Endodermal cell (in vitro differentiated cells): Measurements from ENCODE around the gene TMEM202. TPM values are rescaled to one million over a fixed set of nuclear protein-coding genes. Genes with fewer than 3 reads are reported as not detected.

Source experiments
- DNase-seq: peaks from one replicate; pipeline ENCODE4 v3.0.0-alpha.2; 2017
- H3K27ac ChIP-seq: 2 replicates; pipeline ENCODE4 v1.5.1; 2013; ENCODE audit warnings: mild to moderate bottlenecking, low read depth, low read length, moderate library complexity
- H3K27me3 ChIP-seq: 2 replicates; pipeline ENCODE4 v1.6.1; 2013; ENCODE audit warnings: mild to moderate bottlenecking, low read length, moderate library complexity; ENCODE audit not compliant: insufficient read depth, control insufficient read depth, poor library complexity, severe bottlenecking
- H3K36me3 ChIP-seq: 2 replicates; pipeline ENCODE4 v1.7.0; 2013; ENCODE audit warnings: mild to moderate bottlenecking, low read length, moderate library complexity; ENCODE audit not compliant: control insufficient read depth, insufficient read depth
- H3K4me1 ChIP-seq: one replicate; pipeline ENCODE4 v1.7.0; 2013; ENCODE audit warnings: low read length; ENCODE audit not compliant: control insufficient read depth, insufficient read depth
- H3K4me3 ChIP-seq: 2 replicates; pipeline ENCODE4 v1.5.1; 2013; ENCODE audit warnings: mild to moderate bottlenecking, low read length, moderate library complexity
- H3K9ac ChIP-seq: 2 replicates; pipeline ENCODE4 v1.6.1; 2013; ENCODE audit warnings: mild to moderate bottlenecking, low read length, moderate library complexity; ENCODE audit not compliant: poor library complexity, severe bottlenecking; ENCODE audit errors: extremely low read depth
- H3K9me3 ChIP-seq: 2 replicates; pipeline ENCODE4 v1.6.1; 2013; ENCODE audit warnings: mild to moderate bottlenecking, low read length, moderate library complexity; ENCODE audit not compliant: control insufficient read depth
- H3K27ac Mint-ChIP-seq: 2 replicates; pipeline ENCODE4 v1.8.0; 2020; ENCODE audit warnings: mixed read lengths
- H3K27me3 Mint-ChIP-seq: 2 replicates; pipeline ENCODE4 v1.8.0; 2021; ENCODE audit warnings: mild to moderate bottlenecking, mixed read lengths; ENCODE audit not compliant: insufficient read depth
- H3K36me3 Mint-ChIP-seq: 2 replicates; pipeline ENCODE4 v1.8.0; 2020; ENCODE audit warnings: low read depth, mixed read lengths
- H3K4me1 Mint-ChIP-seq: 2 replicates; pipeline ENCODE4 v1.8.0; 2020; ENCODE audit warnings: mixed read lengths
- H3K4me3 Mint-ChIP-seq: 2 replicates; pipeline ENCODE4 v1.8.0; 2020; ENCODE audit warnings: mild to moderate bottlenecking, moderate library complexity, mixed read lengths
- H3K9me3 Mint-ChIP-seq: 2 replicates; pipeline ENCODE4 v1.8.0; 2020; ENCODE audit warnings: mild to moderate bottlenecking, mixed read lengths
- CTCF ChIP-seq: fragments of 200-600 bp; sonication (generic); conservative IDR thresholded peaks from 2 replicates; pipeline ENCODE4 v1.5.0; 2021; ENCODE audit warnings: antibody characterized with exemption, mild to moderate bottlenecking
- WGBS, 2 experiments: methylation state at CpG; one replicate each; pipeline versions ENCODE4 v1.1.5 to v1.1.7; 2013; ENCODE audit warnings: missing lambda C conversion rate in 2 of 2, mixed read lengths in 1 of 2; ENCODE audit not compliant: insufficient coverage in 1 of 2, insufficient read length in 1 of 2; 5-methylcytosine and 5-hydroxymethylcytosine counted together
- total RNA-seq, 2 donors: library from RNA; stranded (reverse); fragmentation: NEBNext Ultra II Directional in 1 of 2; extraction: Animal tissue kit (Norgen Biotek cat#: 25700) in 1 of 2; gene quantifications; 2 replicates in 1 of 2; 3 replicates in 1 of 2; pipeline ENCODE4 v1.2.1, GENCODE V29; 2021

The TMEM202 gene
- total RNA-seq, 2 donors from 2014 or later = not detected

DNA sequence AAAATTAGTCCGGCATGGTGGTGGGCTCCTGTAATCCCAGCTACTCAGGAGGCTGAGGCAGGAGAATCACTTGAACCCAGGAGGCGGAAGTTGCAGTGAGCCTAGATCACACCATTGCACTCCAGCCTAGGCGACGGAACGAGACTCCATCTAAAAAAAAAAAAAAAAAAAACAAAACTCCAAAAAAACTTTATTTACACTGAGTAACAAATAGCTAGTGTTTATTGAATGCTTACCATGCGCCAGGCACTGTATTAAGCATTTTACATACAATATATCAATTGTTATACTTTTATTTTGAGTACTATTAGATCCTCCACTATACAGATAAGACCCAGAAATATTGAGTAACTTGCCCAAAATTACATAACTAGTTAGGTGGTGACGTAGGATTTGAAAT, 58.6 kb downstream of the TMEM202 start:
- Mint-ChIP-seq H3K4me1 (peaks cover 2% of the 10 kb centered on the region), H3K4me3 (no peak overlapping the region), H3K9me3 (no peaks in the 10 kb centered on the region), H3K27me3 (no peaks in the 10 kb centered on the region), H3K36me3 (no peaks in the 10 kb centered on the region), H3K27ac (no peak overlapping the region)
- no peak for DNase-seq
- no peak overlapping the region for H3K4me3 ChIP-seq
- H3K9ac ChIP-seq = no peak overlapping the region
- H3K27me3 ChIP-seq = peaks cover 9% of the 10 kb centered on the region
- no peak overlapping the region for H3K27ac ChIP-seq
- WGBS, 2 experiments = 86 to 96% methylated on average over 2 to 3 of the region's 7 CpGs
- no peaks in the 10 kb centered on the region for H3K36me3 ChIP-seq
- TF ChIP-seq CTCF = no peak
- H3K9me3 ChIP-seq = no peaks in the 10 kb centered on the region
- no peaks in the 10 kb centered on the region for H3K4me1 ChIP-seq

Other genes starting within 250 kb of the TMEM202 start
- gene GRAMD2A, start 200.5 kb upstream of the TMEM202 start, total RNA-seq = 1 to 10 TPM; 2.0 TPM
- gene PKM, start 167.1 kb upstream of the TMEM202 start, total RNA-seq = 1,000 to 10,000 TPM; 2,197 to 2,355 TPM
- gene PARP6, start 125.8 kb upstream of the TMEM202 start, total RNA-seq = 10 to 100 TPM; 87.3 to 92.1 TPM
- gene CELF6, start 78.1 kb upstream of the TMEM202 start, total RNA-seq = under 1 TPM; 0.46 to 0.62 TPM
- 100 to 1,000 TPM; 102 to 104 TPM for gene HEXA, start 22.3 kb upstream of the TMEM202 start, total RNA-seq
- gene ARIH1, start 76.0 kb downstream of the TMEM202 start, total RNA-seq = 100 to 1,000 TPM; 183 to 238 TPM